ENCODE data around the gene PER1.

PER1 gene

DNA sequence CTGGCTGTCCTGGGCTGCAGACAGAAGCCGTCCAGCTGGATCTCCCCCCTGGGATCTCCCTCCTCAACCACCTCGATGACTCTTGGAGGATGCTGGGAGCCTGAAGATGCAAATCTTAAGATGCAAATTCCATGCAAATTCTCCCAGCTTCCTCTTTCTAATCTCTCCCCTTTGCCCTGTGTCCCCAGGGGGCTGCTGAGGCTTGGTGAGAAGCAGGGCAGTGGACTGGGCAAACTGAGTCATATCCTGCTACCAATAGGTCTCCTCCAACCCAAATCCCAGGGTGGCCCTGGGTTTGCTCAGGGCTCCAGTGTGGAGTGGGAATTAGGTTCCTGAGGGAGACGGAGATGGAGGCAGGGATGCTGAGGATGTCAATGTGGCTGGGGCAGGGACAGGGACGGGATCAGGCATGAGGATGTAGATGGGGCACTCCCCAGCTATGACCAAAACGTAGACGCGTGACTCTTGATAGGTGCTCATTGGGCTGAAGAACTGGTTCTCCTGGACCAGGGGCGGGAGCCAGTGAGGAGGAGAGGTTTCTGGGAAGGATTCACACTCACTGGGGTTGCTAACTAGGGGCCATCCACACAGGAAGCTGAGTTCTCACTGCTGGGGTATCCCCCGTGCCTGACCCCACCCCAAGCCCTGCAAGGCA, 61.0 kb downstream of the PER1 start:
- no peak for DNase-seq

Measured in stimulated activated CD4-positive, alpha-beta T cell treated with anti-CD3 and anti-CD28 coated beads, Interleukin-4, amount 100 ng/mL, for 1 hour (primary cell).